Ecto neural progenitor cell (in vitro differentiated cells): Measurements from ENCODE around the gene NHSL1.

Experiments
- DNase-seq: peaks from one replicate; pipeline ENCODE4 v3.0.0-alpha.2; 2018; ENCODE audit warnings: low spot score

NHSL1 gene

DNA sequence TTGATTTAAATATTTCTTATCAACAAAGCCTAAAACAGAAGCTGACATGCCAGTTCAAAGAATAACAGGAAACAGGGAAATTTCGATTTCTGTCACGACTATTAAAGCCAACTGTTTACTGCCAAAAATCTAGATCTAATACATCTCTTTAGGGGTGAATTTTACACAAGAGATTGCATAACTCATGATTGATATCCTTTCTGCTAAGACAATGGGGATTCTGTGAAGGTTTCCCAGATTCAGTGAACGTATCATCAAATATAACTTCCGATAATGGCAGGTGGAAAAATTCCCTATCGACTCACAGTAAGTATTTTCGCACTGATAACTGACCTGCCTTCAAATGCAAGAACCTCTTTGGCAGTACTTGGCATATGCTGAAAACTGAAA is 42.9 kb downstream of the NHSL1 start:
- DNase-seq: no peak

DNA sequence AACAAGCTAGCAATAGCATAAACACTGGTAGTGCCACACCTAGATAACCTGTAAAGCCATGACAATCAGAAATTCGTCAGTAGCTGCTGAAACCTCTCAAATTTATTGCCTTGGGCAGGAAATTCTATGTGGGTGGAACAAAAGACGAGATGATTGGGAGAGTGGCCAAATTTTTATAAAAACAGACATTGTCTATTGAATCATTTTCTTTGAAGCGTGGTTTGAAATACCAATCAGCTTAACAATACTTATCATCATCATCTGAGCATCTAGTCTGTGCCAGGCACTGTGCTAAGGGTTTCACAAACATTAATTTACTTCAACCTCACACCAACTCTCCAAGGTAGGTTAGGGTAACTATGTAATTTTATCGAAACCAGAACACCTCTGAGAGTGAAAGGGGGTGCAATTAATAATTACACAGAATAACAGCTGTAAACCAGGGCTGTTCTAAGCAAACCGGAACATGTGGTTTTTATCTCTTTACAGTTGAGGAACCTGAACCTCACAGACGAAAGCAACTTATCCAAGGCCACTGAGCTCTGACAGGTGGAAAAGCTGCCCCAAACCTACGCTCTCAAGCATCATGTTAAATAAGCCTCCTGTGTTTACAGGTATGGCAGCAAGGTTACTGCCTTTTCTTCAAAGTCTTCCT is 43.4 kb downstream of the NHSL1 start:
- no peak for DNase-seq

DNA sequence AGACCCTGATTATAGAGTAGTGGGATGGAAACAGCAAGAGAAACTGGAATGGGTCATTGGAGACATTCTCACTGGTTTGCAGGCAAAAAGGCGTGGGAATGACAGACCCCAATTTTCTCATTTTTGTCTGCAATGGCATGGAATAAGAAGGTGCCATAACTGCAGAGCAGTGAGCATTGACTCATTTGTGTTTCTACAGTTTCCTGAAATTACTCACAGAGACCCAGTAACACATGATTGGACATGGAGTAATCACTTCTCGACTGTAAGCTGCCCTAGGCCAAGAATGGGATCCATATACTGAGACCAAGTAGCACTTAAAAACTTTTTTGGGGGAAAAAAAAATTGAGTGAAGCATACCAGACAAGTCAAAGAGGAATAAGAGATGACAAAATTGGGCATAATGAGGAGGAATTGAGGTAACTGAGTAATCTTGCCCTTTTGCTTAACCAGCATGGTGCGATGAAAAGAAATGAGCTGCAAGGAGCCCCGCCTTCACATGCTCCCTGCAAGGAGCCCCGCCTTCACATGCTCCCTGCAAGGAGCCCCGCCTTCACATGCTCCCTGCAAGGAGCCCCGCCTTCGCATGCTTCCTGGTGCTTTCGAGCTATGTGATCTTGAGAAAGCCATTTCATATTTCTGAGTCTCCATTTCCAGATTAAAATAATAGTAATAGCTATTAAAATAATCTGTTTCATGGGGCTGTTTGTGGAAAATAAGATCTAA is 44.1 kb downstream of the NHSL1 start:
- no peak for DNase-seq

DNA sequence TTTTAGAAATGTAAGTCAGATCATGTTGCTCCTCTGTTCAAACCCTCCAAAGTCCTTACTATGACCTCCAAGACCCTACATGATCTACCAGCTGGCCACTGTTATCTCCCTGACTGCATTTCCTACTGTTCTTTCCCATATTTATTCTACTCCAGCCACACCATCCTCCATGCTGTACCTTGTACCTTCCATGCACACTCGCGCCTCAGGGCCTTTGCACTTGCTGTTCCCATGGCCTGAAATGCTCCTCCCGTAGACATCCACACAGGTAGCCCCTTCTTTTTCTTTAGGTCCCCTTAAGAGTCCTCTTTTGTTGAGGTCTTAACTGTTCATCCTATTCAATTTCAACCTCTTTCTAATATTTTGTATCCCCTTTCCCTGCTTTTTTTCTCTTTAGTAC is 48.3 kb downstream of the NHSL1 start:
- DNase-seq: no peak

DNA sequence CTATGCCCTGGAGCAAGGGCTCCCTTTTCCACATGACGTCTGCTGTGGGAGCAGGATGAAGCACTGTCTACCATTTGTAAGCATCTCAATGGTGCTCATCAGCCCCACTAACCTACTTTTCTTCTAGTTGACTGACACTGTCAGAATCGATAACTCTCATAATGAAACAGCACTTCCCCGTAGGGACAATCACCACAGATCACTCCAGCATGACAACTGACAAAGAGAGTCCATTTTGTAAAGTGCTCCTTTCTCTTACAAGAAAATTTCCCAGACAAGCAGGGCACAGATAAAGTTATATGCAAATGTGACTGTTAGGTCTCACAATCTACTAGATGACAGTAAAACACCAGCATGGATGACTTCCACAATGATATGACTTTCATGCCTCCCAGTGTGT is 48.8 kb downstream of the NHSL1 start:
- DNase-seq: no peak

DNA sequence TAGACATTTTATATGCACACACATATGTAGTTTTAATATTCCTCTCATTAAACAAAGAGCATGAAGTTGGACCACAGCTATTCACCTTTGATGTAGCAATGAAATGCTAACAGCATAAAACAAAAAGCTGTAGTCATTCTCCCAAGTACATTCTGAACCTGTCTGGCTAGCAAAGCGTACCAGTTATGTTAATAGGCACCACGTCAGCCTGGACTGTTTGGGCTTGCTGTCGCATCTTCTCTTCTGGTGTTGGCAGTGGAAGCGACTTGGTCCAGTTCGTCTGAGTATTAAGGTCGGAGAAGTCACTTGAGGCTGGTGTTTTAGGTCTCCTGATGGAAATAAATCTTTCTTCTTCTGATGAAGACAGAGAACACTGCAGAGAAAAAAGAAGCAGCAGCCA is 52.5 kb downstream of the NHSL1 start:
- DNase-seq: no peak

DNA sequence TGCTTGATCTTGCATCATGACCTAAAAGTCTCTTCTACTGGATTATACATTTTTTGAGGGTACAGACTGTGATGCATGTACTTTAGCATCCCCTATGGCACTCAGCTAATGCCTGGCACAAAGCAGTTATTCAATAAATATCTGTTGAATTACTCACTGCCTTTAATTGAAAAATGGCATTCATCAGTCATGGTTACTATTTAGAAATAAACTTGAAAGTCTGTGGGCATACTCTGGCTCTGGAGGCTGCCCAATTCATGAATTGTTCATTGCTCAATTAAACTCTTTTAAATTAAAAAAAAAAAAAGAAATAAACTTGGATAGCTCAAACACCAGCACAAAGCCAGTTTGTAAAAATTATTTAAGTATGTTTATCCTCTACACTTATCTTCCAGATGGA is 55.3 kb downstream of the NHSL1 start:
- no peak for DNase-seq

DNA sequence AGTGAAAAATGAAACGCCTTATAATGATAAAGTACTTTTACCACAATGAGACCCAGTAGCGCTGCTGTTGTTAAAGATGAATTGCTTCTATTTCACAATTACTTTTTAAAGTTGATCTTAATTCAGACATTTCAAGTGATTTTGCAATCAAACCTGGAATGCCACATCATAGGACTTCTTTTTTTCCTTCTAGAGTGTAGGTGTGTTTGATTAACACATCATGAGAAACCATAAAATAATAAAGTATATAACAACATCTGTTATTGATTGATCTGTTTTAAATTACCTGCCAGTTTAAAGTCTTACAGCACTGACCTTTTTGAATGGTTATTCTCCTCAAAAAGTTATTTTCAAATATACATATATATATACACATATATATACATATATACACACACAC is 56.6 kb downstream of the NHSL1 start:
- DNase-seq: no peak

DNA sequence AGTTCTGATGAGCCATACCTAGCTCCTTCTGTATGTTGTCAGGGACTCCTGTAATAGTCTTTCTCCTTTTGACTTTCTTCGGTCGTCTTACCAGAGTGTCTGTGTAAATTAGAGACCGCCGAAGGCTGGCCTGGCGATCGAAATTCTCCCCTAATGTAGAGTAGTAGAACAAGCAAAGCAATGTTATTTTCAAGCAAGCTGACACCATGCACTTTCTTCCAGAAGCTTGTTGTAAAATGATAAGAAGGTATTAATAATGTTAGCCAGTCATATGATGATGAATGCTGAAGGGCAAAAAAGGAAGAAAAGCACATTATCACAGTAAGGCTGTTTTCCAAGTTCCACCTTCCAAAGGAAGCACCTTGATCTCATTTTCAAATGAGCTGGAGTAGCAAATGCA is 57.3 kb downstream of the NHSL1 start:
- no peak for DNase-seq

DNA sequence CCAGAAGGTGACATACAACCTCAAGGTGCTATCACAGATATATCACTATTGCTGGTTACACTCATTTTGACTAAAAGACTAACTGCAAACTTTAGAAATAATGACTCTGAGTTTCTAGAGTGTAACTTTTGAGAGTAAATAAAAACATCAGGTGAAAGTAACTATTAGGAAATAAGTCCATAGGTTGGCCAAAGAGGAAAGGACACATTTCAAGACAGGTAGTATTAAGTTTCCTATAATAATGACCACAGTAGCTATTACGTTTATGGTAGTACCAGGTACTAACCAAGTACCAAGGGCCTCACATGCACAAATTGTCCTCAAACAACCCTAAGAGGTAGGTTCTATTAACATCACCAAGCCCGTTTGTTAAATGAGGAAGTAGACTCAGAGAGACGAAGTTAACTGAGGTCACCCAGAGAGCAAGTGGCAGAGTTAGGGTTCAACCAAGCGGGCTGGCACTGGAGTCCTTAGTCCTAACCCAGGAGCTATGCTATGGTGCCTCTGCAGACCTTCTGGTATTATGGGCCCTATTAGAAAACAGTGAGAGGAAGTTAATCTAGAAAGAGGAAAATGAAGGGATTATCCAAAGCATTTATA is 58.4 kb downstream of the NHSL1 start:
- no peak for DNase-seq

DNA sequence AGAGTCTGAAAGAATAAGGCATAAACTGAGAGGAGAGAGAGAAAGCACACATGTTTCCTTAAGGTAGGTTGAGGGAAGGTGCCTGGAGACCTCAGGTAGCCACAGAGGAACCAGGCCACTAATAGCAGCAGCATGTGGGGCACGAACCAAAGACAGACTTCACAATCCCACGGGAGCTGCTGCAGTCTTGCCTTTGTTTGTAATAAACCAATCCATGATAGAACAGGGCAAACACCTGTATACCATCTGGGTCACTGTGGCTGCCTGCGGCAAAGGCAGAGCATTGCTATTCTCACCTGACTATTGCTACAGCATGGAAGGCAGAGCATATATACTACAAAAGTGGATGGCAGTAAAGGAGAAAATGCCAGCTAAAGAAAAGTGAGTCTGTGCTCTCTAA is 59.0 kb downstream of the NHSL1 start:
- no peak for DNase-seq

DNA sequence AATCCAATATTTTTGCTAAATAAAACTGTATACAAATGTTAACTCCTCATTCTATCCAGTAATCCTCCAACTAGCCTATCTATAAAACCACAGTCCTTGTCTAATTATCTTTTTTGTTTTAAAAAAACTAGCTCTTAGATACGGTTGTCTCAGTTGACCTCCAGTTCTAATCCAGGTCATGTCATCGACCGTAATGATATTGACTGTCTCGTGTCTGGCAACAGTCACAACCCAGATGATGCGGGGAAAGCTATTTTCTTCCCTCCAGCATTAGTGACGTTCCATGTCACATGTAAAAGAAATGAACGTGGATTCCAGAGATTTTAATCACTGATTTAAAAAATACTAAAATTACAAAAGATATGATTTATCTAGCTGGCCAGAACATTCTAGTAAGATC is 59.7 kb downstream of the NHSL1 start:
- no peak for DNase-seq

DNA sequence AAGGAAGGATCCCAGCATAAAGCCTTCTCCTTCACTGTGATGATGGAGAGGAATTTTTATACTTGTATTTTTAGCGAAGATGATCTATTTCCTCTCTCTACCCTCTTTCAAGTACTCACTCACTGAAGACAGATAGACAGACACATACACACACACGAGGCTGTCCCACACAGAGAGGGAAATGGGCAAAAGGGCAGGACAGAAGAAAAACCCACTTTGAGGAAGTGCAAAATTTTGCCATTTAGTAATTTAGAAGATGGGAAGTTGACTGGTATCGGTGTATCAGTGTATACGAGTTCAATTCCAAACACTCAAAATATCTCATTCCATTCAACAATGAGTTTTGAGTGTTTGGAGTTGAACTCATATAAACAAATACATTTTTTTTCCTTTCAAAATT is 64.4 kb downstream of the NHSL1 start:
- DNase-seq: no peak

DNA sequence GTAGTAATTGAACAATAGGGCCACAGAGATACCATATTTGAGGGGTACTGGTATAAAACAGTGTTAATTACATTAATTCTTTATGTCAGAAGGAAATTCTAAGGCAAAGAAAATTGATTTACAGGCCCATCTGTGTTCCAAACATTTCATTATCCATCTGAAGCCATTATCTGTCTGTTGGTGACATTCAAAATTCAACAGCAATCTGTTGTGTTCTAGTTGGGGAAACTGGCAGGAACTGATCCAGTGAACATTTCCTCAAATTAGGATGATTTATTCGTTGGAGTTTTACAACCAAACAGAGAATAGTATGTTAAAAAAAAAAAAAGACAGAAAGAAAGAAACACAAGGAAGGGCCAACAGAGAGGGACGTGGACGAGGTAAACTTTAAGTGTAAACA is 65.2 kb downstream of the NHSL1 start:
- DNase-seq: no peak

DNA sequence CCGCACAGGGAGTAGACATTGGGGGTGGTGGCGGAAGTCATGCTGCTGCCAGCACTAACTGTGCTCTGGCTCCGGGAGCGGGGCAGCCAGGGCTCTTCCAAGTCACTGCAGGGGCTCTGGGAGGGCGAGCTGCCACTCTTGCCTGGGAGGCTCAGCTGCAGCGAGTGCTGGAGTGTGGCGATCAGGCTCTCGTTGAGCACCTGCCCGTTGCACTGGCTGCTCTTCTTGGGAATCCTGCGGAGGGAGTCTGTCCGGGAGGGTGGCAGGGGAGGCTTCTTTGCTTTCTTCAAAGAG is 67.3 kb downstream of the NHSL1 start:
- DNase-seq: no peak

DNA sequence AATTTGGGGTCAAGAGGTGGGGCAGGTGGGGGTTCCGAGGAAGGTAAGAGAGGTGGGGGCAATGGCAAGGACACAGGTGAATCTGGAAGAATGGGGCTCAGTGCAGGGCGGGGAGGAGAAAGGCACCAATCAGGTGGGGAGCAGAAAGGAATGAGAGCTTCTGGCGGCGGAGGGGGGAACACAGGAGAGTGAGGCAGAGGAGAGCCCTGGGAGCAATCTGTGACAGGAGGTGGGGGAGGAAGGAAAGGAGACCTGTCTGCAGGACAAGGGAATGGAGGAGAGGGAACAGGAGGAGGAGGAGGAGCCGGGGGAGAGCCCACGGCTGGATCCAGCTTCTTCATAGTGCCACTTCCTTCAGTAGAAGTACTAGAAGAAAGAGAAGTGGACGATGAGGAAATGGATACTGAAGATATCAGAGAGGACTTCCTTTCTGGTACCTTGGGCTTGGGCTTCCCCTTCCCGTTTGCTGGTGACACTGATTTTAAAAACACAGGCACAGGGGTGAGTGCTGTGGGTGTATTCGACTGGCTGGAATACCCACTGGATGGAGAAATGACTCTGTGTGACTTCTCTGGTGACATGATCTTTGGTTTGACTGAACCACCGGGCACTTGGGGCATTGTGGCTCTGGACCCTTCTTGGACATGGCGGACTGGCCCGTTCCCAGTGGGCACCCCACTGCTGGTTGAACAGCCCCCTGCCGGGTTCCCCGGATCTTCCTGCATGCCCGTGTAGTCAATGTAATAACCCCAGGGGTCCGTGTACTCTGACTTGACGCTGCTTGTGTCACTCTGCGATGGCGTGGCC is 67.8 kb downstream of the NHSL1 start:
- DNase-seq: no peak

DNA sequence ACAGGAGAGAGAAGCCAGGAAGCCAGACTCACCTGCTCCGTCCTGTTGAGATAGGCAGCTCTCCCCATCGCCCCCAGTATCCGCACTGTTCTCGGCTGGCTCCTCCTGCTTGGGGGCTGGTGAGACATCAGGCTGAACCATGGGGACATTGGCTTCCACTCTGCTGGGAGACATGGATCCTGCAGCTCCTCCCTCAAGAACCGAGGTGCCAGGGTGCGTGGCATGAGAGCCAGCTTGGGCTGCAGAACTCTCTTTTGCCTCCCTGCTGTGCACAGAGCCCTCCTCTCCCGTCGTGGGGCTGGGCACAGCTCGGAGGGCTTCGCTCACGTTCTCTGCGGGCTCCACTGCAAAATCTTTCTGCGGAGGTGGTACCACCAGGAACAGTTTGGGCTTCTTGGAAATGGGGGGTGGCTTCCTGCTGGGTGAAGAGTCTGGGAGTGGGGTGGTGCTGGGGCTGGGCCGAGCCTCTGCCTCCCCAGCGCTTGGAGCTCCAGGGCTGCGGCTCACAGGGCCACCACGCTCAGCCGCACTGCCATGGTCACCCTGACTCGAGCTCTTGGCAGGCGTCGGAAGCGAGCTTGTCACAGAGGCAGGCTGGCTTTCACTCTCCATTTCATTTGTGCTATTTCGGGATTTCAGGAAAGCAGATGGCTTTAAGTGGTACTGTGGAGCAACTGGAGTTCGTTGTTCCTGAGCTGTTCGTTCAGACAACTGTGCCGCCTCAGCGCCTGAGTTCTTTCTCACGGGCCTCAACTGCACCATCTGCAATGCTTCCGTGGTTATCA is 68.7 kb downstream of the NHSL1 start:
- DNase-seq: no peak

DNA sequence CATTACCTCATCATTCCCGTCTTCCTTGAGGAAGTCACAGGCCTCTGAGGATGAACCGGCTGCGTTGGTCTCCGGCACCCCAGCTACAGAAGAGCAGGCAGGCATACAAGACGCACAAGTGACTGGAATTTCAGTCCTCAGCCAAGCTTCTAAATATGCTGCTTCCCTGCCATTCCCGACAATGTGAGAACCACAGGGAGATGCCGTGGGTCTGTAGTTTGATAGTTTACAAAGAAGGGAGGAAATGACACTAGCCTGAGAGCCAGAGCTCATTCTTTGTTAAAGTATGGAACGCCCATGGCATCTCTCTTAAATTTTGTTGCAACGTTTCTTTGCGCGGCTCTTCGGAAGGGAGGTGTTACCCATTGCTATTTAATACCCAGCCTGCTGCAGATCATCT is 69.5 kb downstream of the NHSL1 start:
- no peak for DNase-seq

DNA sequence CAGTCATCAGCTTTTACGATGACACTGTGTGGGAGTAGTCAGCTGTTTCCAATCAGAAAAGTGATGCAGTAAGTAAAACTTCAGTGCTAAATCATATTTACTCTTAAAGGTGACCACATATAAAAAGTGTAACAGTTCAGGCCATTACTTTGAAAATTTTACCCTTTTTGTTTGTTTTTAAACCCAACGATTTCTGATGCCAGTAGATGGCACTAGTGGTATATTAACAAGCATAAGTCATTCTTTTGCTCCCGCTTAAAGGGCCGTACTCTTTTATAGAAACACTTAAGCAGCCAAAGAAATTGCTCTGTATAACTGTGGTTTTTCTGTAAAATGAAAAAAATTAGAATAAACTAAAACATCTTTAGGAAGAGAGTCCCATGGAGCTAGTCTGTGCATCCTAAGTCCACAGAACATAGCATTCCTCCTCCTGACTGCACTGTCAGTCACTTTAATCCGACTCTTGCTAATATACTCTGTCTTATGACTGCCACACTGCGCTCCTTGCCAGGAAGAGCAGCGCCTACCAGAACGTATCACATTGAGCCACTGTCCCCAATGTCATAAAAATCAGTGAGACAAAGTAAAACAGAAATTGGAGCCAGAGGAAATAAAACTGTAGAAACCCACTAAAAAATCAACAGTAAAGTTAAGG is 70.2 kb downstream of the NHSL1 start:
- no peak for DNase-seq

DNA sequence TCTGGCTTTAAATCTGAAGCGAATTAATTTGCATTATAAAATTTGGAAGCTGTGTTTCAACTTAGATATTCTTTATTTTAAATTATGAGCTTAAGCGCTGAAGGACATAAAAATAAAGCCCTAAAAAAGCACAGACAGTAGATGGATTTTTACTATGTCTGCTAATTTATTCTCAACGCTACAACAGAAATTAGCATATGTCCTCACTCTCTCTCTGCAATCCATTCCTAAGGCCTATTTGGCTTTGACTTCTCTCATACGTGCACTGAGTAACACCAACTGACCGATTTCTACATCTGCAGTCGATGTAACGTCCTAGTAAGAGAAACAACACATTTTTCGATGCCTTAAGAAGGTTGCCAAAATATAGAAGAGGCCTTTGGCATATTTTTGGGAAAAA is 71.6 kb downstream of the NHSL1 start:
- DNase-seq: no peak

DNA sequence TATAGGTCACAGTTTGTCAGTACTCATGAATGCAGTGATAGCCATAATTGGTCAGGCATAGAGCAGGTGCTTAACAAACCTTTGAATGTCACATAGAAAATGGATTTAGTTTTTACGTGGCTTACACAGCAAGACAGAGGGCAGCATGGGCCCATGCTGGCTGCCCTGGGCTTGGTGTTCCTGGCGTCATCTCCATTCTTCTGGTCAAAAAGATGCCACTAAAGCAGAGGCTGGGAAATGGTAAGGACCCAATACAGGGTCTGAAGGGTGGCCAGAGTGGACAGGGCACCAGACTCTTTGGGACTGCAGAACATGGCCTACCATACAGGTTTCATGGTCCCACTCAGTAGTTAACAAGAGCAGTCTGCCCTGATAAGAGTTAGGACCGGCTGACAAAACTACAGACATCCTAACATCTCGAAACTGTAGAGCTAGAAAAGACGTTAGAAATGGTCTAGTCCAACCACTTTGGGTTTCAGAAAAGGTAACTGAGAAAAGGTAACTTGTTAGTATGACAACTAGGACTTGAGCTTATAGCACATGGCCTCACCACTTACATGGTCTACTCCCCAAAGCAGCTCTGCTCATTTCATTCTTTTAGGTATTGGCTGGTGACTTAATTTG is 72.7 kb downstream of the NHSL1 start:
- no peak for DNase-seq
